Measurements from ENCODE around the gene MYOM3. TPM values are rescaled to one million over a fixed set of nuclear protein-coding genes. Genes with fewer than 3 reads are reported as not detected.

MYOM3 gene
- total and polyA plus RNA-seq, 2 of the 13 experiments (the other 11 are each of a cell fraction or from before 2014, with no cell fraction given) = 5.8 to 15.3 TPM

DNA sequence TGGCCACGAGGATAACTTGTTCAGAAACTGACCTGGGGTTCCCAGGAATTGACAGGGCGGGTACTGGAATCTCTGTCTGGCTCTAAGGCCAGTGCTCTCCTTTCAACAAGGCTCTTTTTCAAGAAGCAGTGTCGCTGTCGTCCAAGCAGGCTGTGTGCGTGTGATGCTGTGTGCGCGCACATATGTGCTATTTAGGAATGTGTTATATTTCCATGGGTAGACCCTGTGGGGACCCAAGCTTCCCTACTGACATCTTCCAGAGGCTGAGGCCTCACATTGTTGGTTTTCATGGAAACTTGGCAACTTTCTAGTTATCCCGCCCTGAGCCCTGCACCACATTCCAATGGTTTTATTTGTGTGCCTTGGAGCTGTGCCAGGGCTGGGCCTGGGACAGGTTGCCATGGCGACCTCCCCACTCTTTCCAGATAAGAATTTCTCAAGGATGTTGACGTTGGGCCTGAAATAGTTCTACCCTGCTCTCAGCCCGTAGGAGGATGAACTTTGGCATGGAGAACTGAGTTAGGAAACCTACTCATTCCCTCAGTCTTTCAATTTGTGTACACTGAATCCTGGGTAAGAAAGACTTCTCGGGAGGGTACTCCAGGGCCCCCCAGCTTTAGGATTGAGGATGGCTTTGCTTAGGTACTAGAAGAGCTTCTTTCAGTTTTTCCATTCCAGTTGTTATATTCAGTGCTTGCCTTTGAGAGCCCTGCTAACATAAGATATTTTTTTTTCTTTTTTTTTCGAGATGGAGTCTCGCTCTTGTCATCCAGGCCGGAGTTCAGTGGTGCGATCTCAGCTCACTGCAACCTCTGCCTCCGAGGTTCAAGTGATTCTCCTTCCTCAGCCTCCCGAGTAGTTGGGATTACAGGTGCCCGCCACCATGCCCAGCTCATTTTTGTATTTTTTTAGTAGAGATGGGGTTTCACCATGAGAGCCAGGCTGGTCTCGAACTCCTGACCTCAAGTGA, 93.0 kb downstream of the MYOM3 start (continued):
- TF ChIP-seq ZNF10 (CRISPR knock-in tag; IDR thresholded peaks at IDR 0.05; ENCODE audit: borderline replicate concordance, low read depth) (no peak), FOXA1 (IDR thresholded peaks at IDR 0.05) (no peak), FOXA1 (CRISPR knock-in tag; IDR thresholded peaks at IDR 0.05) (peak; percentile 84), XRCC5 (optimal IDR thresholded peaks at IDR 0.05; ENCODE audit: low read length) (peak; percentile 46), MBNL3 (CRISPR knock-in tag; conservative IDR thresholded peaks at IDR 0.05) (no peak), BORCS8-MEF2B (CRISPR knock-in tag; IDR thresholded peaks at IDR 0.05) (no peak; the same call in 1 of the 2 replicates), DNMT1 (CRISPR knock-in tag; IDR thresholded peaks at IDR 0.05) (no peak), NBN (conservative IDR thresholded peaks at IDR 0.05) (no peak), TMF1 (CRISPR knock-in tag; IDR thresholded peaks at IDR 0.05; ENCODE audit: low read depth) (no peak), ZNF20 (CRISPR knock-in tag; IDR thresholded peaks at IDR 0.05) (no peak)
- TF ChIP-seq, protein P1, sequence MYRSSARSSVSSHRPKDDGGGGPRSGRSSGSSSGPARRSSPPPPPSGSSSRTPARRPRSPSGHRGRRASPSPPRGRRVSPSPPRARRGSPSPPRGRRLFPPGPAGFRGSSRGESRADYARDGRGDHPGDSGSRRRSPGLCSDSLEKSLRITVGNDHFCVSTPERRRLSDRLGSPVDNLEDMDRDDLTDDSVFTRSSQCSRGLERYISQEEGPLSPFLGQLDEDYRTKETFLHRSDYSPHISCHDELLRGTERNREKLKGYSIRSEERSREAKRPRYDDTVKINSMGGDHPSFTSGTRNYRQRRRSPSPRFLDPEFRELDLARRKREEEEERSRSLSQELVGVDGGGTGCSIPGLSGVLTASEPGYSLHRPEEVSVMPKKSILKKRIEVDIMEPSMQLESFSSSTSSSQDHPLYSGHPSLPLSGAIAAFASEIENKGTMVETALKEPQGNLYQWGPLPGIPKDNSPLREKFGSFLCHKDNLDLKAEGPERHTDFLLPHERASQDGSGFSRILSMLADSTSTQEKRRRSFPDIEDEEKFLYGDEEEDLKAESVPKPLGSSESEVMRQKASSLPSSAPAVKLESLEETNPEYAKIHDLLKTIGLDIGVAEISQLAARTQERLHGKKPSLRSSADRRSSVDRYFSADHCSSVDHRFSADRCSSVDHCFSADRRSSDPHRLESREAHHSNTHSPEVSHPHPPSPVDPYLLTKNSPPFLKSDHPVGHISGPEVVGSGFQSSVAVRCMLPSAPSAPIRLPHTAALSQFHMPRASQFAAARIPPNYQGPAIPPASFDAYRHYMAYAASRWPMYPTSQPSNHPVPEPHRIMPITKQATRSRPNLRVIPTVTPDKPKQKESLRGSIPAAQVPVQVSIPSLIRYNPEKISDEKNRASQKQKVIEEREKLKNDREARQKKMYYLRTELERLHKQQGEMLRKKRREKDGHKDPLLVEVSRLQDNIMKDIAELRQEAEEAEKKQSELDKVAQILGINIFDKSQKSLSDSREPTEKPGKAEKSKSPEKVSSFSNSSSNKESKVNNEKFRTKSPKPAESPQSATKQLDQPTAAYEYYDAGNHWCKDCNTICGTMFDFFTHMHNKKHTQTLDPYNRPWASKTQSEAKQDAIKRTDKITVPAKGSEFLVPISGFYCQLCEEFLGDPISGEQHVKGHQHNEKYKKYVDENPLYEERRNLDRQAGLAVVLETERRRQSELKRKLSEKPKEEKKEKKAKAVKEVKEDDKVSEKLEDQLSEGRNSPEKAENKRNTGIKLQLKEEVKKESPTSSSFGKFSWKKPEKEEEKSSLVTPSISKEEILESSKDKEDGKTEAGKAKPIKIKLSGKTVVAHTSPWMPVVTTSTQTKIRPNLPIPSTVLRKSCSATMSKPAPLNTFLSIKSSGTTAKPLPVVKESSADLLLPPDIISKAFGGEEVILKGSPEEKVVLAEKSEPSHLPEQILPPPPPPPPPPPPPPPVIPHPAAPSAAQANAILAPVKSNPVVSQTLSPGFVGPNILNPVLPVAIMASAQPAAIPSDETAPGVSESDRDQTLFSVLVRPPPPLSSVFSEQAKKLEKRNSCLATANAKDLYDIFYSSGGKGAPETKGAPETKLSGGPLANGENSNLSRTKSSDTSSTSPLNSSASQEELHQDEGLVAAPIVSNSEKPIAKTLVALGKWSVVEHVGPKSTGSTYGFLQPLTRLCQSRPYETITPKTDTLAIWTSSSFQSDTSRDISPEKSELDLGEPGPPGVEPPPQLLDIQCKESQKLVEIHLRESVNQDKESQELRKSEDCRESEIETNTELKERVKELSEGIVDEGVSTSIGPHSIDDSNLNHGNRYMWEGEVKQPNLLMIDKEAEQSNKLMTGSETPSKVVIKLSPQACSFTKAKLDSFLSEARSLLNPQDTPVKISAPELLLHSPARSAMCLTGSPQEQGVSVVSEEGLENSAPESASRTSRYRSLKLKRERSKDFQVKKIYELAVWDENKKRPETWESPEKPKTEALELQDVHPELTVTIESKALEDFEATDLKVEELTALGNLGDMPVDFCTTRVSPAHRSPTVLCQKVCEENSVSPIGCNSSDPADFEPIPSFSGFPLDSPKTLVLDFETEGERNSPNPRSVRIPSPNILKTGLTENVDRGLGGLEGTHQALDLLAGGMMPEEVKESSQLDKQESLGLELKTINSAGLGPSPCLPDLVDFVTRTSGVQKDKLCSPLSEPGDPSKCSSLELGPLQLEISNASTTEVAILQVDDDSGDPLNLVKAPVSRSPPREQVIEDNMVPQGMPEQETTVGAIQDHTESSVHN (CRISPR knock-in tag; IDR thresholded peaks at IDR 0.05) = no peak
- TF ChIP-seq, protein P2, sequence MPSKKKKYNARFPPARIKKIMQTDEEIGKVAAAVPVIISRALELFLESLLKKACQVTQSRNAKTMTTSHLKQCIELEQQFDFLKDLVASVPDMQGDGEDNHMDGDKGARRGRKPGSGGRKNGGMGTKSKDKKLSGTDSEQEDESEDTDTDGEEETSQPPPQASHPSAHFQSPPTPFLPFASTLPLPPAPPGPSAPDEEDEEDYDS (CRISPR knock-in tag; IDR thresholded peaks at IDR 0.05) = peak; percentile 62
- TF ChIP-seq, protein P3, sequence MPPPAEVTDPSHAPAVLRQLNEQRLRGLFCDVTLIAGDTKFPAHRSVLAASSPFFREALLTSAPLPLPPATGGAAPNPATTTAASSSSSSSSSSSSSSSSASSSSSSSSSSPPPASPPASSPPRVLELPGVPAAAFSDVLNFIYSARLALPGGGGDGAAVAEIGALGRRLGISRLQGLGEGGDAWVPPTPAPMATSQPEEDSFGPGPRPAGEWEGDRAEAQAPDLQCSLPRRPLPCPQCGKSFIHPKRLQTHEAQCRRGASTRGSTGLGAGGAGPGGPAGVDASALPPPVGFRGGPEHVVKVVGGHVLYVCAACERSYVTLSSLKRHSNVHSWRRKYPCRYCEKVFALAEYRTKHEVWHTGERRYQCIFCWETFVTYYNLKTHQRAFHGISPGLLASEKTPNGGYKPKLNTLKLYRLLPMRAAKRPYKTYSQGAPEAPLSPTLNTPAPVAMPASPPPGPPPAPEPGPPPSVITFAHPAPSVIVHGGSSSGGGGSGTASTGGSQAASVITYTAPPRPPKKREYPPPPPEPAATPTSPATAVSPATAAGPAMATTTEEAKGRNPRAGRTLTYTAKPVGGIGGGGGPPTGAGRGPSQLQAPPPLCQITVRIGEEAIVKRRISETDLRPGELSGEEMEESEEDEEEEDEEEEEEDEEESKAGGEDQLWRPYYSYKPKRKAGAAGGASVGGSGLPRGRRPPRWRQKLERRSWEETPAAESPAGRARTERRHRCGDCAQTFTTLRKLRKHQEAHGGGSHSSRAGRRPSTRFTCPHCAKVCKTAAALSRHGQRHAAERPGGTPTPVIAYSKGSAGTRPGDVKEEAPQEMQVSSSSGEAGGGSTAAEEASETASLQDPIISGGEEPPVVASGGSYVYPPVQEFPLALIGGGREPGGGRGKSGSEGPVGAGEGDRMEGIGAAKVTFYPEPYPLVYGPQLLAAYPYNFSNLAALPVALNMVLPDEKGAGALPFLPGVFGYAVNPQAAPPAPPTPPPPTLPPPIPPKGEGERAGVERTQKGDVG (CRISPR knock-in tag; IDR thresholded peaks at IDR 0.05; ENCODE audit: borderline replicate concordance) = no peak
- TF ChIP-seq, protein P4, sequence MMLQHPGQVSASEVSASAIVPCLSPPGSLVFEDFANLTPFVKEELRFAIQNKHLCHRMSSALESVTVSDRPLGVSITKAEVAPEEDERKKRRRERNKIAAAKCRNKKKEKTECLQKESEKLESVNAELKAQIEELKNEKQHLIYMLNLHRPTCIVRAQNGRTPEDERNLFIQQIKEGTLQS (CRISPR knock-in tag; IDR thresholded peaks at IDR 0.05) = peak; percentile 37; the same call in 1 of the 2 replicates
- TF ChIP-seq, protein P5, sequence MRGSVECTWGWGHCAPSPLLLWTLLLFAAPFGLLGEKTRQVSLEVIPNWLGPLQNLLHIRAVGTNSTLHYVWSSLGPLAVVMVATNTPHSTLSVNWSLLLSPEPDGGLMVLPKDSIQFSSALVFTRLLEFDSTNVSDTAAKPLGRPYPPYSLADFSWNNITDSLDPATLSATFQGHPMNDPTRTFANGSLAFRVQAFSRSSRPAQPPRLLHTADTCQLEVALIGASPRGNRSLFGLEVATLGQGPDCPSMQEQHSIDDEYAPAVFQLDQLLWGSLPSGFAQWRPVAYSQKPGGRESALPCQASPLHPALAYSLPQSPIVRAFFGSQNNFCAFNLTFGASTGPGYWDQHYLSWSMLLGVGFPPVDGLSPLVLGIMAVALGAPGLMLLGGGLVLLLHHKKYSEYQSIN (CRISPR knock-in tag; IDR thresholded peaks at IDR 0.05; ENCODE audit: borderline replicate concordance) = no peak

All from HepG2 (cell line).